ENCODE results near the gene COPS3. TPM values are rescaled to one million over a fixed set of nuclear protein-coding genes. Genes with fewer than 3 reads are reported as not detected.

The COPS3 gene
- polyA plus RNA-seq, 1 donor from 2014 or later, result 213 TPM

GRCh38 chr17:17313350-17313991 lies 32.4 kb upstream of the COPS3 start:
- Histone ChIP-seq H3K9ac (ENCODE audit: low read length) (no peak overlapping the region), H4K20me1 (ENCODE audit: insufficient read depth) (no peaks in the 10 kb centered on the region), H3F3A (ENCODE audit: insufficient read depth, low read length, poor library complexity, severe bottlenecking) (no peaks in the 10 kb centered on the region), H3K9me2 (ENCODE audit: insufficient read depth, low read length) (no peaks in the 10 kb centered on the region), H3K27ac (ENCODE audit: low read length) (no peak overlapping the region), H3K27me3 (ENCODE audit: insufficient read depth, low read depth, low read length) (no peaks in the 10 kb centered on the region), H2AFZ (ENCODE audit: low read depth, low read length) (no peak overlapping the region), H3K4me3 (ENCODE audit: low read length) (no peak overlapping the region), H3K79me2 (replicated peaks; ENCODE audit: insufficient read depth, low read length) (no peaks in the 10 kb centered on the region), H3K4me2 (ENCODE audit: low read length) (no peak overlapping the region), H3K9me3 (ENCODE audit: low read length) (no peaks in the 10 kb centered on the region), H3K36me3 (ENCODE audit: insufficient read depth, low read length) (no peaks in the 10 kb centered on the region)
- TF ChIP-seq EP300 (conservative IDR thresholded peaks at IDR 0.05; ENCODE audit: poor library complexity, severe bottlenecking) (no peak), TAF1 (IDR thresholded peaks at IDR 0.05; ENCODE audit: low read depth) (no peak), CTCF (IDR thresholded peaks at IDR 0.05; ENCODE audit: poor library complexity, severe bottlenecking) (peak; percentile 52), REST (IDR thresholded peaks at IDR 0.05; ENCODE audit: borderline replicate concordance) (no peak), POLR2AphosphoS5 (IDR thresholded peaks at IDR 0.05) (no peak), EZH2 (IDR thresholded peaks at IDR 0.05; ENCODE audit: borderline replicate concordance, insufficient read depth, low read length, poor library complexity, severe bottlenecking) (no peak), SMC3 (conservative IDR thresholded peaks at IDR 0.05; ENCODE audit: poor library complexity) (peak; percentile 37), RAD21 (conservative IDR thresholded peaks at IDR 0.05) (peak; percentile 45)

GRCh38 chr17:17309356-17309755 lies 28.3 kb upstream of the COPS3 start:
- no peaks in the 10 kb centered on the region for H3K9me2 ChIP-seq (ENCODE audit: insufficient read depth, low read length)
- TF ChIP-seq CTCF (IDR thresholded peaks at IDR 0.05; ENCODE audit: poor library complexity, severe bottlenecking) (no peak), REST (IDR thresholded peaks at IDR 0.05; ENCODE audit: borderline replicate concordance) (no peak), RAD21 (conservative IDR thresholded peaks at IDR 0.05) (no peak), EP300 (conservative IDR thresholded peaks at IDR 0.05; ENCODE audit: poor library complexity, severe bottlenecking) (no peak), SMC3 (conservative IDR thresholded peaks at IDR 0.05; ENCODE audit: poor library complexity) (no peak), TAF1 (IDR thresholded peaks at IDR 0.05; ENCODE audit: low read depth) (no peak), POLR2AphosphoS5 (IDR thresholded peaks at IDR 0.05) (no peak), MXI1 (conservative IDR thresholded peaks at IDR 0.05; ENCODE audit: poor library complexity, severe bottlenecking) (no peak), EZH2 (IDR thresholded peaks at IDR 0.05; ENCODE audit: borderline replicate concordance, insufficient read depth, low read length, poor library complexity, severe bottlenecking) (no peak)
- H3K27me3 ChIP-seq (ENCODE audit: insufficient read depth, low read depth, low read length), result no peaks in the 10 kb centered on the region
- H3K79me2 ChIP-seq (replicated peaks; ENCODE audit: insufficient read depth, low read length), result no peaks in the 10 kb centered on the region
- H3K27ac ChIP-seq (ENCODE audit: low read length), result no peak overlapping the region
- H3K4me3 ChIP-seq (ENCODE audit: low read length), result no peak overlapping the region
- no peaks in the 10 kb centered on the region for H3K36me3 ChIP-seq (ENCODE audit: insufficient read depth, low read length)
- H2AFZ ChIP-seq (ENCODE audit: low read depth, low read length), result no peak overlapping the region
- no peaks in the 10 kb centered on the region for H3F3A ChIP-seq (ENCODE audit: insufficient read depth, low read length, poor library complexity, severe bottlenecking)
- H3K4me2 ChIP-seq (ENCODE audit: low read length), result no peak overlapping the region
- no peak overlapping the region for H3K9ac ChIP-seq (ENCODE audit: low read length)
- H4K20me1 ChIP-seq (ENCODE audit: insufficient read depth), result no peaks in the 10 kb centered on the region
- no peaks in the 10 kb centered on the region for H3K9me3 ChIP-seq (ENCODE audit: low read length)
